ENCODE data around the gene FES. TPM values are rescaled to one million over a fixed set of nuclear protein-coding genes. Genes with fewer than 3 reads are reported as not detected.

Gene FES
- total and polyA plus RNA-seq, 2 donors from 2014 or later: 9.3 to 33.5 TPM

DNA sequence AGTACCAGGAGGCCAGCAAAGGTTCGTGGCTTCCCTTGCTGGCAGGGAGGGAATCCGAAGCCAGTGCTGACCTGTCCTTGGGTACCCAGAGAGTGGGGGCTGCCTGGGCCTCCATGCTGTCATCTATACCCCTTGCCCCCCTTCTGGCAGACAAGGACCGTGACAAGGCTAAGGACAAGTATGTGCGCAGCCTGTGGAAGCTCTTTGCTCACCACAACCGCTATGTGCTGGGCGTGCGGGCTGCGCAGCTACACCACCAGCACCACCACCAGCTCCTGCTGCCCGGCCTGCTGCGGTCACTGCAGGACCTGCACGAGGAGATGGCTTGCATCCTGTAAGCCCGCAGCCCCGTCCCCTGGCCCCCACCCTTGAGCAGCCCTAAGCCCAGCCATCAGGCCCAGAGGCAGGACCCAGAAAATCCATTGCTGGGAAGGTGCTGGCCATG, 2.8 kb downstream of the FES start:
- TF ChIP-seq, protein P1, sequence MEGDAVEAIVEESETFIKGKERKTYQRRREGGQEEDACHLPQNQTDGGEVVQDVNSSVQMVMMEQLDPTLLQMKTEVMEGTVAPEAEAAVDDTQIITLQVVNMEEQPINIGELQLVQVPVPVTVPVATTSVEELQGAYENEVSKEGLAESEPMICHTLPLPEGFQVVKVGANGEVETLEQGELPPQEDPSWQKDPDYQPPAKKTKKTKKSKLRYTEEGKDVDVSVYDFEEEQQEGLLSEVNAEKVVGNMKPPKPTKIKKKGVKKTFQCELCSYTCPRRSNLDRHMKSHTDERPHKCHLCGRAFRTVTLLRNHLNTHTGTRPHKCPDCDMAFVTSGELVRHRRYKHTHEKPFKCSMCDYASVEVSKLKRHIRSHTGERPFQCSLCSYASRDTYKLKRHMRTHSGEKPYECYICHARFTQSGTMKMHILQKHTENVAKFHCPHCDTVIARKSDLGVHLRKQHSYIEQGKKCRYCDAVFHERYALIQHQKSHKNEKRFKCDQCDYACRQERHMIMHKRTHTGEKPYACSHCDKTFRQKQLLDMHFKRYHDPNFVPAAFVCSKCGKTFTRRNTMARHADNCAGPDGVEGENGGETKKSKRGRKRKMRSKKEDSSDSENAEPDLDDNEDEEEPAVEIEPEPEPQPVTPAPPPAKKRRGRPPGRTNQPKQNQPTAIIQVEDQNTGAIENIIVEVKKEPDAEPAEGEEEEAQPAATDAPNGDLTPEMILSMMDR (IDR thresholded peaks at IDR 0.05; ENCODE audit: borderline replicate concordance, extremely low read depth, insufficient read depth): no peak
- no peak for FAIRE-seq
- H3K4me1 ChIP-seq (ENCODE audit: control insufficient read depth in 2 of 3, insufficient read depth in 2 of 3, low read depth in 1 of 3, low read length in 3 of 3): peaks cover 0 to 20% (median 6%) of the 10 kb centered on the region in 3 donors

DNA sequence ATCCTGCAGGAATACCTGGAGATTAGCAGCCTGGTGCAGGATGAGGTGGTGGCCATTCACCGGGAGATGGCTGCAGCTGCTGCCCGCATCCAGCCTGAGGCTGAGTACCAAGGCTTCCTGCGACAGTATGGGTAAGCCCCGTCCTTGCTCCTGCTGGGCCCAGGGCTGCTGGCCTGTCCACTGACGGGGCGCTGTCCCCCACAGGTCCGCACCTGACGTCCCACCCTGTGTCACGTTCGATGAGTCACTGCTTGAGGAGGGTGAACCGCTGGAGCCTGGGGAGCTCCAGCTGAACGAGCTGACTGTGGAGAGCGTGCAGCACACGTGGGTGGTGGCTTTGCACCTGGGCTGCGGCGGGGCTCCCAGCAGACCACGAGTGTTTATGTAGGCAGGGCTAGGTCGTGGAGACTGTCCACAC, 5.0 kb downstream of the FES start:
- no peak overlapping the region for H3K4me3 ChIP-seq (ENCODE audit: low read length in 3 of 3)
- no peaks in the 10 kb centered on the region for H3K9me3 ChIP-seq (ENCODE audit: control insufficient read depth in 2 of 3, insufficient read depth in 1 of 3, low read length in 3 of 3)
- intact Hi-C loops (cut with DNase I): no loop called here
- TF ChIP-seq, protein P1 (IDR thresholded peaks at IDR 0.05; ENCODE audit: borderline replicate concordance, extremely low read depth, insufficient read depth): no peak
- H3K9ac ChIP-seq (ENCODE audit: low read length in 3 of 3): no peak overlapping the region
- no peaks in the 10 kb centered on the region for H3K27me3 ChIP-seq (ENCODE audit: control insufficient read depth, insufficient read depth, low read length)
- H3K36me3 ChIP-seq (ENCODE audit: control insufficient read depth in 2 of 3, insufficient read depth in 3 of 3, low read length in 3 of 3): peaks cover 0 to 5% (median 4%) of the 10 kb centered on the region in 3 donors
- no peak for FAIRE-seq
- no peak overlapping the region for H3K27ac ChIP-seq (ENCODE audit: low read depth in 2 of 2, low read length in 2 of 2)
- peaks cover 0 to 13% (median 0%) of the 10 kb centered on the region in 3 donors for H3K4me1 ChIP-seq (ENCODE audit: control insufficient read depth in 2 of 3, insufficient read depth in 2 of 3, low read depth in 1 of 3, low read length in 3 of 3)
- DNase-seq: no peak

More for the DNA sequence above, 2.8 kb downstream of the FES start:
- intact Hi-C loops (cut with DNase I): no loop called here
- peaks cover 0 to 4% (median 2%) of the 10 kb centered on the region in 3 donors for H3K36me3 ChIP-seq (ENCODE audit: control insufficient read depth in 2 of 3, insufficient read depth in 3 of 3, low read length in 3 of 3)
- H3K27ac ChIP-seq (ENCODE audit: low read depth in 2 of 2, low read length in 2 of 2): no peak overlapping the region
- no peaks in the 10 kb centered on the region for H3K27me3 ChIP-seq (ENCODE audit: control insufficient read depth, insufficient read depth, low read length)
- H3K9ac ChIP-seq (ENCODE audit: low read length in 3 of 3): no peak overlapping the region
- no peaks in the 10 kb centered on the region for H3K9me3 ChIP-seq (ENCODE audit: control insufficient read depth in 2 of 3, insufficient read depth in 1 of 3, low read length in 3 of 3)
- no peak overlapping the region for H3K4me3 ChIP-seq (ENCODE audit: low read length in 3 of 3)
- peak in 1 of 5 donors; percentile 74 for DNase-seq

DNA sequence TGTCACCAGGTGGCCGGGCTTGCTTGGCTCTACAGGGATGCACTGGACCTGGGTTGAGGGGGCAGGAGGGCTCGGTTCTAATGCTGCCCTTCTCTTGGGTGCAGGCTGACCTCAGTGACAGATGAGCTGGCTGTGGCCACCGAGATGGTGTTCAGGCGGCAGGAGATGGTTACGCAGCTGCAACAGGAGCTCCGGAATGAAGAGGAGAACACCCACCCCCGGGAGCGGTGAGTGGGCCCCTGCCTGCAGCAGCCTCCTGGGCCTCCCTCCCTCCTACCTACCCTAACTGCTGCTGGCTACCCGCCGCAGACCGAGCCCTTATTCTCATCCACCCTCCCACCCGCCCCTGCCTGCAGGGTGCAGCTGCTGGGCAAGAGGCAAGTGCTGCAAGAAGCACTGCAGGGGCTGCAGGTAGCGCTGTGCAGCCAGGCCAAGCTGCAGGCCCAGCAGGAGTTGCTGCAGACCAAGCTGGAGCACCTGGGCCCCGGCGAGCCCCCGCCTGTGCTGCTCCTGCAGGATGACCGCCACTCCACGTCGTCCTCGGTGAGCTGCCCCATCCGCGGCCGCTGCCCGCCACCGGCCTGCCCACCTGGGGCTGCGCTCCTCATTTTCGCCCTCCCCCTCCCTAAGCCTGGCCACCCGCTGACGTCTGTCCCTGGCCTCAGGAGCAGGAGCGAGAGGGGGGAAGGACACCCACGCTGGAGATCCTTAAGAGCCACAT, 5.6 kb downstream of the FES start:
- intact Hi-C loops (cut with DNase I): no loop called here
- Histone ChIP-seq H3K9me3 (ENCODE audit: control insufficient read depth in 2 of 3, insufficient read depth in 1 of 3, low read length in 3 of 3) (no peaks in the 10 kb centered on the region), H3K27me3 (ENCODE audit: control insufficient read depth, insufficient read depth, low read length) (no peaks in the 10 kb centered on the region), H3K9ac (ENCODE audit: low read length in 3 of 3) (no peak overlapping the region), H3K27ac (ENCODE audit: low read depth in 2 of 2, low read length in 2 of 2) (no peak overlapping the region), H3K36me3 (ENCODE audit: control insufficient read depth in 2 of 3, insufficient read depth in 3 of 3, low read length in 3 of 3) (peaks cover 0 to 5% (median 4%) of the 10 kb centered on the region in 3 donors), H3K4me1 (ENCODE audit: control insufficient read depth in 2 of 3, insufficient read depth in 2 of 3, low read depth in 1 of 3, low read length in 3 of 3) (peaks cover 0 to 10% (median 0%) of the 10 kb centered on the region in 3 donors), H3K4me3 (ENCODE audit: low read length in 3 of 3) (no peak overlapping the region)
- no peak for FAIRE-seq
- peak in 1 of 5 donors; percentile 68 for DNase-seq
- TF ChIP-seq, protein P1 (IDR thresholded peaks at IDR 0.05; ENCODE audit: borderline replicate concordance, extremely low read depth, insufficient read depth): no peak

Data from kidney (tissue), 14 donors.